Stimulated activated CD4-positive, alpha-beta T cell treated with anti-CD3 and anti-CD28 coated beads, Interleukin-1b, Interleukin-23, amount 100 ng/mL, for 4 hours (primary cell): Measurements from ENCODE around the gene ROR2.
"Not testable (repeated sequence)": the region's sequence is repeated elsewhere in the genome, so short reads cannot be mapped to it uniquely, and the experiment has no call there.

Experiments used
- DNase-seq, 2 donors: peaks; one replicate each; pipeline ENCODE4 v3.0.0-alpha.2; 2020; ENCODE audit warnings: low read depth in 2 of 2

ROR2 gene

GRCh38 chr9:91572044-91572443 lies 378.0 kb downstream of the ROR2 start:
- DNase-seq, result no peak

DNA sequence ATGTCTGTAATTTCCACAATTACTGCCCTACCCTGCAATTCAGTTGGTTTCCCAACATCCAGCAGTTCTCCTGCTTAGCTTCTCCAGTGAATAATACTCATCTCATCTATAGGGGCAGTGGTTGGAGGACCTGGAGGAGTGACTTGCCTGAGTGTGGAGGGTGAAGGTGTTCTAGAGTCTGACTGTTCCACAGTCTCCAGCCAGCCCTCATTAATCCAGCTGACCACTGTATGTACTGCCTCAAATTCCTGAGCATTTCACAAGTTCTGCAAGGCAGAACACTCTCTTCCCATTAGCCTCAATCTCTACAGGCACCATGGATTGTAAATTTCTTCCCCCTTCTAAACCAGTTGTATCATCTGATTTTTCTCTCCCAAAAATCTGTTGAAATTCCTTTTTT lies 379.0 kb downstream of the ROR2 start:
- DNase-seq, result no peak

DNA sequence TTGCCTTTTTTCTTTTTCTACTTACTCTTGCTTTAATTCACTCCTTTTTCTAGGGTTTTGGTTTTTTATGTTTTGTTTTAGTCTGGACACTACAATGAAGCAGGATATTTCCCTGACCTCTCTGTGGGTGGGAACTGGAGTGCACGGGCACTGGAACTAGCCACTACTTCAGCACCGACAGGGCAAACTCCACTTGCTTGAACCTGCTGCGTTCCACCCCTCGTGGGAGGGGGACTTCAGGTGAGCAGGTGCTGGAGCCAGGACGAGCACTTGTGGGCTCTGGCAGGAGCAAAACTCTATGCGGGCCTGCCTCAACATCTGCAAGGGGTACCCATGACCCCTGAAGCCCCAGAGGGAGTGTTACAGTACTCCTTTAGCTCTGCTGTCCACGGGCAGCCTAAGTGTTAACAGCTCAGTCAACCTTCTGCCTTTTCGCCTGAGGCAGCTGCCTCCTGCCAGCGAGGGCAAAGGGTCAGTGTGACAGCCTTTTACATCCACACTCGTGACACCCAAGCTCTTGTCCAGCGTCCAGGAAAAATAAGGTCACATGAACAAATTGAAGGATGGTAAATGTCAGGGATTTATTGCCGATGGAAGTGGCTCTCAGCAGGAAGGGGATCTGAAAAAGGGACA lies 382.3 kb downstream of the ROR2 start:
- no peak for DNase-seq

- no peak for DNase-seq
Measured at GRCh38 chr9:91564081-91564670, 385.9 kb downstream of the ROR2 start.

DNA sequence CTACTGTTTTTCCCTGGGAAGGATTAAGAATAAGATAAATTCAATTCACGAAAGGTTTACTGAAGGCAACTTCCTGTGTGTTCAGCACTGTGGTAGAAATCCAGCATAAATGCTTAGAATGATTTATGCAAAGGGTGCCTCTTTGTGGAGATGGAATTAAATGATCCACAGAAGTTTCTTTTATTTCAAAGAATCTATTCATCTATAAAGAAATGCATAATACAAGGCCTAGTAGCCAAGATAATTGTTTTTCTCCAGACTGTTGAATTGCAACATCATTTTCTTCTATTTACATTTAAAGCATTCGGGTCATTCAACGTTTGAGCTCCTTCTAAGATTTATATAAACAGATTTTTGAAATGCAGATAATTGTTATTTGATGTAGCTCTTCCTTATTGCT lies 387.6 kb downstream of the ROR2 start:
- DNase-seq, result no peak

DNA sequence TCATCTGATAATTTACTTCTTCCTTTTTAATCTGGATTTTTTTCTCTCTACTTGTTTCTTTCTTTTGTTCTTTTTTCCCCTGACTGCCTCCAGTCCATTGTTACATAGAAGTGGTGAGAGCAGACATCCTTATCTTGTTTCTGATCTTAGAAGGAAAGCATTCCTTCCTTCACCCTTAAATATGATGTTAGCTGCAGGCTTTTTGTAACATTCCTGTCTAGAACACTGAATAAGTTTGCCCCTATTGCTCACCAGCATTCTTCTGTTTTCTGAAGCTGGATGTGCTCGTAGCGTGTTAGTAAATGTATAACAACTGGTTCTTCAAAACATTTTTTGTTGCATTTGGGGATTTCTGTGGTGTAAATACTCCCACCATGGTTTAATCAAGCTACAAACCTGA lies 389.7 kb downstream of the ROR2 start:
- DNase-seq, result no peak

GRCh38 chr9:91558879-91559278 lies 391.1 kb downstream of the ROR2 start:
- no peak for DNase-seq

GRCh38 chr9:91558395-91558794 lies 391.6 kb downstream of the ROR2 start:
- DNase-seq, result no peak

DNA sequence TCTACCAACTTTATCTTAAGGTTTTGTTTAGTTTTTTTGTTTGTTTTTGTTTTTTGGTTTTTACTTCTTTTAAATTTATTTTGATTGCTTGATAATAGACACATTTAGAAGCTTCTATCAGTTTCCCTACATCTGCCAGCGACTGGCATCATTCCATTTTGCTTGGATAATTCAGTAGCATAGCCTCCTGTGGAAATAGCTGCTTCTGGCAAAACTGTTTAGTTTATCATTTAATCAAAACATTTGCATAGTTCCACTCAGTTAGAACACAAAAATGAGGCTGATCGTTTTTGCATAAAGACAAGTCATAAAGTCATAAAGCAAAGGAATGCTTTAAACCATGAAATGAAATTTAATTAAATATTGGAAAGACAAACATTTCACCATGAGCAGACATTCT lies 392.7 kb downstream of the ROR2 start:
- DNase-seq, result no peak

- DNase-seq, result no peak
Measured at GRCh38 chr9:91555132-91555531, 394.9 kb downstream of the ROR2 start.

GRCh38 chr9:91549177-91549576 lies 400.9 kb downstream of the ROR2 start:
- no peak for DNase-seq

DNA sequence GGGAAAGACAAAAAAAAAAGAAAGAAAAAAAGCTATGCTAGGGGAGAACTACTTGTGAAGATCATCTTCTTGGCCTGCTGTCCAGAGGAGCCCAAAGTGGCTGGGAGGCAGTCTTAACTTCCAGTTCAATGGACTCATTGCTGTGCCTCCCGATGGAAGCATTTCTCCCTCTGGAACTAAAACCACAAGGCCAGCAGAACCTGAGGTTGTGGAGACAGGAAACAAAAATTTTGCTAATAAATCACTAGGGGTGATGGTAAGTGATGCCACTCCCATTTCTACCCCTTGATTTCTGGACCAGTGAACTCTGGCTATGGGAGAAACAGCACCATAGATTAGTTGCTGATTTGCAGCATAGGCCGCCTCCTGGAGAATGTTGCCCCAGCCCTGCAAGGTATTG lies 402.9 kb downstream of the ROR2 start:
- no peak for DNase-seq

DNA sequence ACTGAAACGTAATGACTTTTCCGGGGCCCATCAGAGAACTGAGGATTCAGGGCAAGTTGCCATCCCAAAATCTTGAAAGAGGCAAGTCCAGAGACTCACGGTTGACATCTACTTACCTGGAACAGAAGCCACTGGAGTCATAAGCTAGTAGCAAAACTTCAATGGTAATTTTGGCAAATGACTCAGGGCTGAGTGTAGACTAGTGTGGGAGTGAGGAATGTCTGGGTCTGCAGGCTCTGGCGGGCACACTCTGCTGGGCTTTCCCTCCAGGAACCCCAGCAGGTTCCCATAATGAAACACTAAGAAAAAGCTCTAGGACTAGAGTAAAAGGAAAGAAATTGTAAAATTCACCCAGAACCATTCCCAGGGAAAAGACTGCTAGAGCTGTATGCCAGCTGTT lies 403.5 kb downstream of the ROR2 start:
- DNase-seq, result no peak

DNA sequence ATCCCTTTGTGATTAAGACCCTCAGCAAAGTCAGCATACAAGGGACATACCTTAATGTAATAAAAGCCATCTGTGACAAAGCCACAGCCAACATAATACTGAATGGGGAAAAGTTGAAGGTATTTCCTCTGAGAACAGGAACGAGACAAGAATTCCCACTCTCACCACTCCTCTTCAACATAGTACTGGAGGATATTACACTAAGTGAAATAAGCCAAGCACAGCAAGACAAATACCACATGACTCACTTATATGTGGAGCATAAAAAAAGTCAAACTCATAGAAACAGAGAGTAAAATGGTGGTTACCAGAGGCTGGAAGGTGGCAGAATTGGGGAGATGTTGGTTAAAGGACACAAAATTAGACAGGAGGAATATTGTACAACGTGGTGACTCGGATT lies 408.3 kb downstream of the ROR2 start:
- DNase-seq, result no peak

DNA sequence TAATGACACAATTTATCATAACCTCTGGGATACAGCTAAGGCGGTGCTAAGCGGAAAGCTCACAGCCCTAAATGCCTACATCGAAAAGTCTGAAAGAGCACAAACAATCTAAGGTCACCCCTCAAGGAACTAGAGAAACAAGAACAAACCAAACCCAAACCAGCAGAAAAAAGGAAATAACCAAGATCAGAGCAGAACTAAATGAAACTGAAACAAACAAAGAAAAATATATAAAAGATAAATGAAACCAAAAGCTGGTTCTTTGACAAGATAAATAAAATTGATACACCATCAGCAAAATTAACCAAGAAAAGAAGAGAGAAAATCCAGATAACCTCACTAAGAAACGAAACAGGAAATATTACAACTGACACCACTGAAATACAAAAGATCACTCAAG lies 409.5 kb downstream of the ROR2 start:
- not testable (repeated sequence) for DNase-seq

GRCh38 chr9:91536211-91536691 lies 413.8 kb downstream of the ROR2 start:
- no peak for DNase-seq

GRCh38 chr9:91534374-91534773 lies 415.7 kb downstream of the ROR2 start:
- DNase-seq, result no peak

GRCh38 chr9:91533382-91533781 lies 416.6 kb downstream of the ROR2 start:
- DNase-seq, result no peak

DNA sequence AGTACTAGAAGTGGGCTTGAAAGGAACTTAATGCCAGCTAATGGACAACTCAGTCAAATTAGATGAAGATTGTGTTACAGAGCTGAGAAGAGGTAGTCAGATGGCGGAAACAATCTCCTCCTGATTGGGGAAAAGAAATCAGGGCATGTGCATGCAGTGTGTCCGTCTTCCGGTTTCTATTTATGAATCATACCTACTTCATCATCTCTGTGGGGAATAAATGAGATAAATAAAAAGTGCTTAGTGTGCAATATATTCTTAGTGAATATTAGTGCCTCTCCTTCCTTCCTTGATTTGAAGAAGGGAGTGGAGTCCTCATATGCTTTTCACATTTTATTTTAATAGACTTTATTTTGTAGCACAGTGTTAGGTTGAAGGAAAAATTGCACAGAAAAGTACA lies 417.7 kb downstream of the ROR2 start:
- DNase-seq, result no peak

GRCh38 chr9:91530829-91531228 lies 419.2 kb downstream of the ROR2 start:
- no peak for DNase-seq

DNA sequence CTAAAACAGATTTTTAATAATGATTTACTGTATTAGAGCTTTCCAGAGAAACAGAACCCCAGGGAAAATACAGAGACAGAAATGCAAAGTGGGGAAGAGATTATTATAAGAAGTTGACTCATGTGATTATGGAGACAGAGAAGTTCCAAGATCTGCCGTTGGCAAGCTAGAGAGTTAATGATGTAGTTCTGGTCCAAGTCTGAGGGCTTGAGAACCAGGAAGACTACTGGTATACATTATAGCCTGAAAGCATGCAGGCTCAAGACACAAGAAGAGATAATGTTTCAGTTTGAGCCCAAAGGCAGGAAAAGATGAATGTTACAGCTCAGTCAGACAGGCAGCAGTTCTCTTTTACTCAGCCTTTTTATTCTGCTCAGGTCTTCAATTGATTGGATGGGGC lies 427.5 kb downstream of the ROR2 start:
- no peak for DNase-seq

- DNase-seq, result no peak
Measured at GRCh38 chr9:91519520-91520277, 430.3 kb downstream of the ROR2 start.

GRCh38 chr9:91518462-91518861 lies 431.6 kb downstream of the ROR2 start:
- DNase-seq, result no peak
